ENCODE results near the gene SRSF10. TPM values are rescaled to one million over a fixed set of nuclear protein-coding genes. Genes with fewer than 3 reads are reported as not detected.

SRSF10 gene
- total and polyA plus RNA-seq, 2 of the 8 experiments (the other 6 are each of a cell fraction or from before 2014, with no cell fraction given), result 155 to 194 TPM

- TF ChIP-seq CBX8 (IDR thresholded peaks at IDR 0.05; ENCODE audit: borderline replicate concordance, low read depth, low read length), result no peak
- no peak for TF ChIP-seq ZNF274 (IDR thresholded peaks at IDR 0.05; ENCODE audit: borderline replicate concordance, extremely low read depth, low read length)
- no peak for TF ChIP-seq CEBPB (IDR thresholded peaks at IDR 0.05; ENCODE audit: low read depth, low read length)
- no peak for TF ChIP-seq SP1 (IDR thresholded peaks at IDR 0.05; ENCODE audit: low read depth, low read length)
- no peak for TF ChIP-seq RFX5 (IDR thresholded peaks at IDR 0.05; ENCODE audit: borderline replicate concordance, low read depth, low read length)
- no peak for TF ChIP-seq KDM4A (IDR thresholded peaks at IDR 0.05; ENCODE audit: low read depth, low read length, severe bottlenecking)
Measured at GRCh38 chr1:23999156-23999671, 19.1 kb upstream of the SRSF10 start (continued).

All from H1 (cell line).